GM21526 (cell line): ENCODE results near the gene CAVIN4.

Experiments
- ATAC-seq: cut with Tn5 transposase; IDR thresholded peaks from one replicate; pipeline ENCODE4 v1.9.1; 2021; ENCODE audit warnings: moderate library complexity; ENCODE audit not compliant: unreplicated experiment, low FRiP score

CAVIN4 gene

GRCh38 chr9:100589582-100589981 is 11.7 kb downstream of the CAVIN4 start:
- no peak for ATAC-seq

DNA sequence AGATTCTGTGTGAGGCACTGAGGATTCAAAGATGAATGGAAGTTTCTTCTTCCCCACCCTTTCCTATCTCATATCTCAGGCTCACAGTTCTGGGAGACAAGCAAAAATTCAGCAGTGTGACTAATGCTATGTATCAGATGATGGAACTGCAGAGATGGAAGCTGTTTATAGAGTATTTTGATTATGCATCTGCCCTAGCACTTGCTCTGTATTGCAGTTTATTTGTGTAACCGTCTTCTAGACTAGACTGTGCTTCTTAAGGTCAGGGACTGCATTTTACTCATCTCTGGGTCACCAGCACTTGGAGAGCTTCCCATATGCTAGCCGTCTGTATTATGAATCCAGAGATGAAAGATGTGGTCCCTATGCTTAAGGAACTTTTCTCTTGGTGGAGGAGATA is 12.6 kb downstream of the CAVIN4 start:
- no peak for ATAC-seq

DNA sequence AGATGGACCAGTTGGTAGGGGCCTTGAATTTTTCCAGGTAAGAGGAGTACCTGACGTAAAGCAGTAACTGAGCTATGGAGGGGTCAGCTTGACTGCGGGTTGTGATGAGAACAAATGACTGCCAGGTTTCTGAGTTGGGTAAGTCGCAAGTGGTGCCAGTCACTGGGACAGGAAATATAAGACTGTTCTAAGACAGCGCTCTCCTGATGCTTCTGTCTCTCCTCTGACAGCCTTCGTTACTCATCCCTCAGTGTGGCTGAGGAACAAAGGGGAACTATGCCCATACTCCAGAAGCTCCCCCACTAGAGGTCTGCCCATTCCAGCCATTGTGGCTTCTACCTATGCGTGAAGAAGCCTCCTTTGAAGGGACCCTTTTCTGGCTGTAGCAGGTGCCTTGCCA is 13.3 kb downstream of the CAVIN4 start:
- no peak for ATAC-seq

DNA sequence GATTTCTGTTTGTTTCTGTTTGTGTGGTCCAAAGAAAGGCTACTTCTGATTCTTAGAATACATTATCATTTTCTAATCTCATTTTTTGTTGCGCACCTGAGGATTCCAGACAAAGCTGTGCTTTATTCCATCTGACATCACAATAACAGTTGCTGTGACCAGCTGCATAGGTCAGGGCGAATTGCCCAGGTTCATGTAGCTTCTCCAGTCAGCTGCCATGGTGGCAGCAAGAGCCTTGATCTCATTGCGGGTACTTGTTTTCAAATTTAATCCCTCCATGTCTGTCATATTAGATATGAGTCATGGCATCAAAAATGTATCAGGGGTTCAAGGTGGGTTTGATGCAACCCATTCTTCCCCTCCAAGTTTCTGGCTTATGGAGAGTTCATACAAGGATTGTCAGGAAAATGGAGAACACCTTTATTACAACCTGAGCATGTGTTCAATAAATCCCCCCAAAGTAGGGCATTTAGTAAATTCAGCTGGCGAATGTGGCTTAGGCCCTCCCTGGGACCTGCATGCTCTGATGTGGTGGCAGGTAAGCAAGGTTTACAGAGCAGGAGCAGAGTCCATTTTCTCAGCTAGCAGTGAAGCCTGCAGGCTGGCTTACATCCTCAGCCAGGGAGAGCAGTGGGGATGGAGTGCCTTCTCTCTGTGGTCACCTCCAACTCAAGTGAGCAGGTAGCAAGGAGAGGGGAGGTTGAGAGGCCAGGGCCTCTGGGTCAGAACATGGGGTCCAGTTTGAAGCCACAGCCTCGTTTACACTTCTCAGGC is 13.9 kb downstream of the CAVIN4 start:
- no peak for ATAC-seq

DNA sequence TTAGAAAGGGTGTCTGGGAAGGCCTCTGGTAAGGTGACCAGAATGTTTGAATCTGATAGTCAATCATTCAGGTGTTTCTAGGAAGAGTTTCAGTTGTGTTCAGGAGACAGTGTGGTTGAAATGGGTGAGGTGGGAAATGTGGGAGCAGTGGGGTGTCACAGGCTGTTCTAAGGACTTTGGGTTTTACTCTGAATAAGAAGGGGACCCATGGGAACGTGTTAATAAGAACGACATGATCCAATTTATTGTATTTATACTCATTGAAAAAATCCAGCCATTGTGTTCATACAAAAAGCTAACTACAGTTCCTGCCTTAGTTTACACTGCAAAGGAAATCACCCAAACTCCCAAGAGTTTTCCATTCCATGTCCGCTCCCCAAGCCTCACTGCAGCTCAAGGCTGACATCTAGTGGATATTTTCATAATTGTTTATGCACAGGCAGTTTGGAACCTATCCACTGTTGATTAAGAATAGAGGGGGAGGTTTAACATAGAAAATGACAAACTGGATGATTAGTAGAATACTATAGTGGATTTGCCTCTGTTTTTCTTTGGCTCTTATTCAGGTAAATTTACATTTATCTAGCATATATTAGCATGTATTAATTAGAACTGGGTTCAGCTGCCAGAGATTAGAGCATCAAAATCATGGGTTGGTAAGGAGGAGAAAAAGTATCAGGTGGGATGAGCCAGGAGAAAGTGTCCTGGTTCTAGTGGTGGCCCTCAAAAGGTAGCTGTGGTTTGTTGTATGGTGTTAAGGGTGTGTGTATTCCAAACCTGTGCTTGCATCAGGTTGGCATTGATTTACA is 17.7 kb downstream of the CAVIN4 start:
- no peak for ATAC-seq

DNA sequence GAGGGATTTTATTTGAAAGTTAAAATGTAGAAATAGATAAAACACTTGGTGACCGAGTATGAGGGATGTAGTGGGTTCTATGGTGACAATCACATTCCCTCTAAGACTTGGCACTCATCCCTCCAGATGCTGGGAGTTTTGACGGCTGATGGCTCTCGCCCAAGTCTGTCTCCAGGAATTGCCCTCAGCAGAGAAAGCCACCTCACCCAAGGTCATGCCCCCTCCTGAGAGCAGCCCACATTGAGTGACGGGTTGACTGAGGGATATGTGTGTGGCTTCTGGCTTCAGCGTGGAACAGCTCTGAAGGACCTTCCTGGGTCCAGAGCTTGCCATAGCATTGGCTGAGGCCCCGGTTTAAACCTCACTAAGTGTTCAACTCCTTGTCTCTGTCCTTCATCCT is 19.4 kb downstream of the CAVIN4 start:
- no peak for ATAC-seq

GRCh38 chr9:100598641-100599145 is 20.8 kb downstream of the CAVIN4 start:
- peak; percentile 68 for ATAC-seq

- ATAC-seq: no peak
Measured at GRCh38 chr9:100600521-100601079, 22.7 kb downstream of the CAVIN4 start.

DNA sequence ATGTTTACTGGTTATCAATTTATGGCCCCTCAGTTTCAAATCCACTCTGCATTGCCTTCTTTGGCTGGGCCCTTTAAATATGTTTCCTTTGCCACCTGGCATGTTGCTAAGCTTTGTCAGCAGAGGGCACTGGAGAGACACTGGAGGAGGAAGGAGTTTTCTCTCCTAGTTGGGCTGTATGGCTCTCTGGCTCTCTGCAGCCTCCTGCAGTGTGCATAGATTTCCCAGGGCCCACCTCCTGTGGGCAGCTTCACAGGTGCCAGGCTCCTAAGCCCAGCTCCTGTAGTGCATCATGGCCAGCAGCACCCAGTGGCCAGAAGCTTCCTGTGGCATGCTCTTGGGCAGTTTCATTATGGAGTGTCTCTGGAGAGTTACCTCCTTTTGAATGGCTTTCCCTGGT is 23.3 kb downstream of the CAVIN4 start:
- ATAC-seq: peak; percentile 62

DNA sequence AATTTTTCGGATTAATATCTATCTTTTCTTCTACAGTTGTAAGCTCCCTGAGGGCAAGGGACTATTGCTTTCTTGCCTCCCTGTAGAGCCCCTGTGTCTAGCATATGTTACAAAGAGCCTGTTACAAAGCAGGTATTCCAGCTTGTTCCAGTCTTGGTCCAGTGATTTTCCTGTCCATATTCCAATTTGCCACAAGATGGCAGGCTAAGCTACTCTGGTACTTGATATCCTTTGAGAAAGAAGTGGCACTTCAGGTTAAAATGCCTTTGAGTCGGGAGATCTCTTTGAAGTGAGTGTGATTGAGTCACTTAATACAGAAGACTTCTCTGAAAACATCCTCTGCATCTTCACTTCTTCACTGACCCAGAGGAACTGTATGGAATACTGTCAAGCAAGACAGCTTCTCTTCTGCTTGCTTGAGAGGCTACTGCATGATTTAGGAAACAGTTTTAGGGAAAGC is 24.5 kb downstream of the CAVIN4 start:
- ATAC-seq: no peak

- ATAC-seq: no peak
Measured at GRCh38 chr9:100605405-100605804, 27.5 kb downstream of the CAVIN4 start.

- ATAC-seq: no peak
Measured at GRCh38 chr9:100619194-100619593, 41.3 kb downstream of the CAVIN4 start.

DNA sequence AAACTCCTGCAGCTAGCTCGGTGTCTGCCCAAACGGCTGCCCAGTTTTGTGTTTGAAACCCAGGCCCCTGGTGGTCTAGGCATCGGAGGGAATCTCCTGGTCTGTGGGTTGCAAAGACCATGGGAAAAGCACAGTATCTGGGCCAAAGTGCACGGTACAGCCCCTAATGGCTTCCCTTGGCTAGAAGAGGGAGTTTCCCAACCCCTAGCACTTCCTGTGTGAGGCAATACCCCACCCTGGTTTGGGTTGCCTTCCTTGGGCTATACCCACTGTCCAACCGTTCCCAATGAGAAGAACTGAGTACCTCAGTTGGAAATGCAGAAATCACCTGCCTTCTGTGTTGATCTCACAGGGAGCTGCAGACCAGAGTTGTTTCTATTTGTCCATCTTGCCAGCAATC is 41.8 kb downstream of the CAVIN4 start:
- ATAC-seq: no peak

DNA sequence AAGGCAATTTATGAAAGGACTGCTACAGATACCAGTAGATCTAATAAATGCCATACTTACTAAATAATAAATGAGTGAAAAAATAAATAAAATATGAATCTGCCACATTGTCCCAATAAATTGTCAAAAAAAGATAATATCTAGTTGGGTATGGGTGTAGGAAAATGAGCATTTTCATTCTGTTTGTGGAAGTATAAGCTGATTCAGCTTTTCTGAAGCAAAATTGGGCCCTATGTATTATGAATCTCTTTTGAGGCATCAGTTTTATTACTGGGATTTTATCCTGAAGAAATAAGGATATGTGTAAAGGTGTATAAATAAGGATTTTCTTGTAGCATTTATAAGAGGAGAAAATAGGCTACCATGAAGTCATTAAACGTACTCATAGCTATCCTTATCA is 46.1 kb downstream of the CAVIN4 start:
- ATAC-seq: no peak

GRCh38 chr9:100626949-100627348 is 49.1 kb downstream of the CAVIN4 start:
- ATAC-seq: no peak

DNA sequence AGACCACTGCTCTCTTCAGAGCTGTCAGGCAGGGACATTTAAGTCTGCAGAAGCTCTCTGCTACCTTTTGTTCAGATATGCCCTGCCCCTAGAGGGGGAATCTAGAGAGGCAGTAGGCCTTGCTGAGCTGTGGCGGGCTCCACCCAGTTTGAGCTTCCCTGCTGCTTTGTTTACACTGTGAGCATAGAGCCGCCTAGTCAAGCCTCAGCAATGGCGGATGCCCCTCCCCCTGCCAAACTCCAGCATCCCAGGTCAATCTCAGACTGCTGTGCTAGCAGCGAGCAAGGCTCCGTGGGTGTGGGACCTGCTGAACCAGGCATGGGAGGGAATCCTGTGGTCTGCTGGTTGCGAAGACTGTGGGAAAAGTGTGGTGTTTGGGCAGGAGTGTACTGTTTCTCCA is 59.9 kb downstream of the CAVIN4 start:
- no peak for ATAC-seq
